Muscle layer of colon (tissue), 2 donors: ENCODE data around the gene SLC9C1.

Experiments
- H3K27ac ChIP-seq: one replicate; pipeline ENCODE4 v1.7.0; 2013; ENCODE audit warnings: low read depth, mild to moderate bottlenecking, low read length, moderate library complexity
- H3K27me3 ChIP-seq, 2 donors: one replicate each; pipeline ENCODE4 v1.7.0; 2013; ENCODE audit warnings: low read length in 2 of 2, mild to moderate bottlenecking in 2 of 2; ENCODE audit not compliant: insufficient read depth in 2 of 2, control insufficient read depth in 1 of 2
- H3K36me3 ChIP-seq: one replicate; pipeline ENCODE4 v1.7.0; 2013; ENCODE audit warnings: mild to moderate bottlenecking, low read length; ENCODE audit not compliant: insufficient read depth
- H3K4me1 ChIP-seq: one replicate; pipeline ENCODE4 v1.7.0; 2013; ENCODE audit warnings: mild to moderate bottlenecking, low read length; ENCODE audit not compliant: insufficient read depth
- H3K4me3 ChIP-seq, 2 donors: one replicate each; pipeline ENCODE4 v1.7.0; 2013; ENCODE audit warnings: low read length in 2 of 2, low read depth in 1 of 2, mild to moderate bottlenecking in 1 of 2, moderate library complexity in 1 of 2
- H3K9ac ChIP-seq: one replicate; pipeline ENCODE4 v1.7.0; 2013; ENCODE audit warnings: low read length
- H3K9me3 ChIP-seq: one replicate; pipeline ENCODE4 v1.7.0; 2013; ENCODE audit warnings: mild to moderate bottlenecking, low read length
- donor health status: abdominal sarcoma.
- donor health status: Adenocarcinoma of cecum.

The SLC9C1 gene

DNA sequence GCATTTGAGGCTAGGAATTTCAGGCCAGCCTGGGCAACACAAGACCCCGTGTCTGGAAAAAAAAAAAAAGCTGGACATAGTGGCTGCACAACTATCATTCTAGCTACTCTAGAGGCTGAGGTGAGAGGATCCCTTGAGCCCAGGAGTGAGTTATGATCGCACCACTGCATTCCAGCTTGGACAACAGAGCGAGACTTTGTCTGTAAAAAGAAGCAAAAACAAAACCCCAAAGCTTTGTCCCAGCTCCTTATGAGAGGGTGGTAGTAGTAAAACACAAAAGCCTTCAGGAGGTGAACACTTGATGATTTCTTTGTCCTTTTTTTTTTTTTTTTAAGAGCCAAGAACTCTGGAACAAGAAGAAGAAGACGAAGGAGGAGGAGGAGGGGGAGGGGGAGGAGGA, 37.8 kb upstream of the SLC9C1 start:
- no peak overlapping the region for H3K4me3 ChIP-seq
- no peak overlapping the region for H3K9ac ChIP-seq
- no peaks in the 10 kb centered on the region for H3K27me3 ChIP-seq
- H3K27ac ChIP-seq = no peak overlapping the region
- H3K9me3 ChIP-seq = no peaks in the 10 kb centered on the region
- no peaks in the 10 kb centered on the region for H3K36me3 ChIP-seq
- peaks cover 13% of the 10 kb centered on the region for H3K4me1 ChIP-seq

DNA sequence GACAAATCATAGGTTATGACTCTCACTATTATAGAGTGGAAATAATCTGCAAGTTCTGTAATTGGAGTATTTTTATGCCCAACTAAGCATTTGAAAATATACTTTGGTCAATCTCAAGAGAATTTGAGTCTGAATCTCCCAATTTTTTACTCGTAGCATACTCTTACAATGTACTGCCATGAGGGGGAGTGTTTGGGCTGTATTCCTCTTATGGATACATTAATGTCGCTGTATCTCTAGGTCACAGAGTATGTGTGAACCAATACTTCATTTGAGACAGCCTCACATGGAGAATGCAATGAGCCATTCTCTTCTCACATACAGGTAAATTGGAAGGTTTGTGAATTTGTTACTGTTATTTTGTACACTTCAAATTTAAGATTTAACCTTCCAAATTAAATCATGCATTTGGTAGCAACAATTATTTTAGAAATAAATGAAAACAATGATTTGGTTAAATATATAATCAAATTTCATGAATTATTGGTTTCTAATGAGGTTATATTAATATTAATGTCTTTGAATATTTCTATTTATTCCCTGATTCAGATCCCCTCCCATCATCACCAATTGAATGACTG, 33.4 kb upstream of the SLC9C1 start:
- Histone ChIP-seq H3K9ac (no peak overlapping the region), H3K27me3 (no peaks in the 10 kb centered on the region), H3K36me3 (no peaks in the 10 kb centered on the region), H3K4me1 (no peaks in the 10 kb centered on the region), H3K9me3 (no peaks in the 10 kb centered on the region), H3K4me3 (no peak overlapping the region), H3K27ac (no peak overlapping the region)

GRCh38 chr3:112321867-112322652, 28.0 kb upstream of the SLC9C1 start:
- H3K36me3 ChIP-seq = no peaks in the 10 kb centered on the region
- no peak overlapping the region for H3K27ac ChIP-seq
- no peaks in the 10 kb centered on the region for H3K4me1 ChIP-seq
- H3K9ac ChIP-seq = no peak overlapping the region
- no peaks in the 10 kb centered on the region for H3K27me3 ChIP-seq
- H3K9me3 ChIP-seq = no peaks in the 10 kb centered on the region
- H3K4me3 ChIP-seq = no peak overlapping the region

DNA sequence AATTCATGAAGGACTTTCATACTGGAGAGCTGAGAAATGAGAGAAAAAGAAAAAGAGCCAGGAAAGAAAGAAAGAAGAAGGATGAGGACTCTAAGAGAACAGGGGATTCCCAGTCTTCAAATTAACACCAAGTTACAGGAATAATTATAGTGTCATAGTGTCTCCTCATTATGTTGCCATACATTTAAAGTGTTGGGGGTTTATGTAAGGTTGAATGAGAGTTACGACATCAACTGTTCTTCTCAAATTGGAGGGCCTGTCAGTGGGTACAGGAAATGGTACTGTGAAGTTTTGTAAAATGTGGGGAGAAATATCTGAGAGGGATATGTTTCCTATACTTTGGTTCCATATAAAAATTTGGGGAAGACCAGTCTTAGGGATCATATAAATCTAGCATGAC, 26.7 kb upstream of the SLC9C1 start:
- Histone ChIP-seq H3K4me1 (no peaks in the 10 kb centered on the region), H3K27me3 (no peaks in the 10 kb centered on the region), H3K27ac (no peak overlapping the region), H3K9me3 (no peaks in the 10 kb centered on the region), H3K4me3 (no peak overlapping the region), H3K36me3 (no peaks in the 10 kb centered on the region), H3K9ac (no peak overlapping the region)

DNA sequence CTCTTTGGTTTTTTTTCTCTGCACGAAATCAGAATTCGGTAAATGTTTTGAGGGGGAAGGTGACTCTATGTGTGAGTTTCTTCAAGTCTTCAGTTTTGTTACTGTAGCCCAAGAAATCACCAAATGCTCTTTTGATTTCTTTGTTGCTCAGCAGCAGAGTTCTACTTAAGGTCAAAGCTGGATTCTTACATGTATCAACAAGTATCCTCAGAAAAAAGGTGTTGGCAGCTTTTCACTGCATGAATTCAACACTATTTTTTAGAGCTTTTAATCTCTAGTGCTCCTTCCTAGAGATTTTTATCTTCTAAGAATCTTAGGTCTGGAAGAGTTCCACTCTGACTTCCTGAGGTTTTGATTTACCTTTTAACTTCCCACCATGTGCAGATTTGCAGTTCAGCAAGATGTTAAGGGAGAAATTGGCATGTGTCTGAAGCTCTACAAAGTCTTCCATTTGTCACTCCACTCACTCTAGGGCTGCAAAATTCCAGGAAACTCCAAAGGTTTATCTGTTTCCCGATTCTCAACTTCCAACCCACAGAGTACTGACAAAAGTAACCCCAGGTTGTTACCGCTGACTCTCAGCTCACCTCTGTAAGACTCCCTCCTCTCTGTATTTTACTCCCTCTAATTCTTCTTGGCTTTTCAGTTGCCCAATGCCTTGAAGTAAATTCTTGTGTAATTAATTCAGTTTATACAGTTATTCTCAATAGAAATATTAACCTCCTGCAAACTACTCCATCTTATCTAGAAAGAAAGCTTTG, 25.7 kb upstream of the SLC9C1 start:
- no peaks in the 10 kb centered on the region for H3K36me3 ChIP-seq
- no peaks in the 10 kb centered on the region for H3K27me3 ChIP-seq
- no peak overlapping the region for H3K27ac ChIP-seq
- H3K4me1 ChIP-seq = no peaks in the 10 kb centered on the region
- H3K9me3 ChIP-seq = no peaks in the 10 kb centered on the region
- H3K4me3 ChIP-seq = no peak overlapping the region
- H3K9ac ChIP-seq = no peak overlapping the region

- Histone ChIP-seq H3K9me3 (no peaks in the 10 kb centered on the region), H3K36me3 (no peaks in the 10 kb centered on the region), H3K4me1 (no peaks in the 10 kb centered on the region), H3K4me3 (no peak overlapping the region), H3K27ac (no peak overlapping the region), H3K27me3 (no peaks in the 10 kb centered on the region), H3K9ac (no peak overlapping the region)
These were observed 21.8 kb upstream of the SLC9C1 start for GRCh38 chr3:112315791-112316190.

DNA sequence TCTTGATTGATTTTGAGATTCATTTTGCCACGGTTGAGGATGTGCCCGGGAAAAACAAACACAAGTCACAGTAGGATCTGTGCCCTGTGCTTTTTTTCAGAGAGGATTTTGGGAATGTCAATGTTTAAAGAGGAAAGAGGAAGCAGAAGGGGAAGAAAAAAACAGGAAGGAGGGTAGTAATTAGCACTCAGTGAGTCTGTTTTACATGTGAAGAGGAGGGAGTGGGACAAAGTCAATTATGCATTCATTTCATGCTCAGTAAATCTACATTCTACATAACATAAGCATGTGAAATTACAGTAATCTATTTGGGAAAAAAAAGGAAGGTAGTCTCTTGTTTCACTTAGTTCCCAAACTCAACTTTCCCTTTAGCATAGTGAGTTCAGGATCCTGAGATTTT, 20.6 kb upstream of the SLC9C1 start:
- Histone ChIP-seq H3K4me3 (no peak overlapping the region), H3K27ac (no peak overlapping the region), H3K9me3 (no peaks in the 10 kb centered on the region), H3K36me3 (no peaks in the 10 kb centered on the region), H3K4me1 (no peaks in the 10 kb centered on the region), H3K27me3 (no peaks in the 10 kb centered on the region), H3K9ac (no peak overlapping the region)

DNA sequence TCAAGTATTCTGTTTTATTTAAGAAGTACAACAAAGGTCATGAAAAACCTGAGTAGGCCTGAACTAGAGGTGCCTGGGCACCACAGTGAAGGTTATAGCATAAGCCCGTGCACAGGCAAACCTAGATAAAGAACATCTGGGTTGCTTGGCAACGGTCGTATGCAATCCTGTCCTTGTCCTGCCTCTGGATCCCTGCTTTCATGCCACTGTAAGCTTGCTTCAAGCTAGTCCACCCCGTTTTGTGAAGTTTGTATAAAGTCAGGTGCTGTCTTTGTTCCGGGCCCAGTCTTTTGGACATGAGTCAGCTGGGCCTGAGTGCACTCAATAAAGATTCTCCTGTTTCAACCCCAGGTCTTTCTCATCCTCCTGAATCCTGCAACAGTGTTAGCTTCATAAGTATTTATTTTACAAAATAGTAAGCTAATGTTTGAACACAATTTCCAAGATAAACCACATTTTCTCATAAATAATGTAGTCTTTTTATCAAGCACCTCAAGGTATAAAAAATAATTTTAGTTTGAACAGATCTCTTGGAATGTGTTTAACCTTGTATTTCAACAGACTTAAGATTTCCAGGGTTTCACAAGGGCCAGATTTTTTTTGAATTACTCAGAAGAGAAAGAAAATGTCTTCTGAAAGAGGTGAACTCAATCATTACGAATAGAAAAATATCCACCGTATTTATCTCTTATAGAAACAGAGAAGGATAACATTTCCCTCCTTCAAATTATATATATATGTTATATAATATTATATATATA, 14.3 kb upstream of the SLC9C1 start:
- H3K27ac ChIP-seq = no peak overlapping the region
- no peak overlapping the region for H3K9ac ChIP-seq
- H3K4me3 ChIP-seq = no peak overlapping the region
- no peaks in the 10 kb centered on the region for H3K36me3 ChIP-seq
- no peaks in the 10 kb centered on the region for H3K9me3 ChIP-seq
- H3K4me1 ChIP-seq = peaks cover 9% of the 10 kb centered on the region
- H3K27me3 ChIP-seq = no peaks in the 10 kb centered on the region

GRCh38 chr3:112307557-112307956, 13.5 kb upstream of the SLC9C1 start:
- H3K27ac ChIP-seq = no peak overlapping the region
- H3K9me3 ChIP-seq = no peaks in the 10 kb centered on the region
- H3K4me3 ChIP-seq = no peak overlapping the region
- H3K36me3 ChIP-seq = no peaks in the 10 kb centered on the region
- peaks cover 15% of the 10 kb centered on the region for H3K4me1 ChIP-seq
- no peak overlapping the region for H3K9ac ChIP-seq
- H3K27me3 ChIP-seq = no peaks in the 10 kb centered on the region

DNA sequence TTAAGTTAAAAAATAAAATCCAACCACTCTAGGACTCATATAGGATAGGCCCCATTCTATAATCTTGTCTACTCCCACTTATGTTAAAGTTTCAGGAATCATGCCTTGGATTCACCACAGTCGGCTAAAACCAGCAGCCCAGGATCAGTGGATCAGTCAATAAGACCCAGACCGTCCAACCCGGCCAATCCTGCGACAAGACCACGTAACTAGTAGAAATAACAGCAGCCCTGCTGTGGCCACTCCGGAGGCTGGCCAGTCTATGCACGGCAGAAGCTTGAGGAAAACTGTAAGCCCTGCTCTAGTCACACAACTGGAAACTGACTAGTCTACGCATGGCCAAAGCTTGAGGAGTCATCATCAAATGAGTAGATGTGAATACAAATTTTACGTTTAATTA, 12.8 kb upstream of the SLC9C1 start:
- no peak overlapping the region for H3K27ac ChIP-seq
- H3K36me3 ChIP-seq = no peaks in the 10 kb centered on the region
- no peaks in the 10 kb centered on the region for H3K27me3 ChIP-seq
- no peak overlapping the region for H3K9ac ChIP-seq
- H3K4me3 ChIP-seq = no peak overlapping the region
- peaks cover 15% of the 10 kb centered on the region for H3K4me1 ChIP-seq
- no peaks in the 10 kb centered on the region for H3K9me3 ChIP-seq

GRCh38 chr3:112304611-112305010, 10.6 kb upstream of the SLC9C1 start:
- no peak overlapping the region for H3K27ac ChIP-seq
- H3K9ac ChIP-seq = no peak overlapping the region
- H3K4me1 ChIP-seq = peaks cover 15% of the 10 kb centered on the region
- H3K9me3 ChIP-seq = no peaks in the 10 kb centered on the region
- peak overlapping the region; percentile 47 to 77 for H3K4me3 ChIP-seq
- no peaks in the 10 kb centered on the region for H3K36me3 ChIP-seq
- no peaks in the 10 kb centered on the region for H3K27me3 ChIP-seq
